SK-N-MC (cell line): Measurements from ENCODE around the gene SPATC1L.
A peak's percentile ranks its signal among the peaks of the same experiment; 100 is the strongest.
"Not testable (repeated sequence)": the region's sequence is repeated elsewhere in the genome, so short reads cannot be mapped to it uniquely, and the experiment has no call there.

Experiments
- DNase-seq: peaks from one replicate; pipeline ENCODE4 v3.0.0-alpha.2; 2011; ENCODE audit warnings: low read depth, low spot score
- H3K27ac ChIP-seq: fragments of 200-600 bp; sonication (generic); 2 replicates; pipeline ENCODE4 v1.5.1; 2016; ENCODE audit warnings: mixed run types
- H3K36me3 ChIP-seq: fragments of 200-600 bp; sonication (generic); 2 replicates; pipeline ENCODE4 v1.6.1; 2017; ENCODE audit warnings: antibody characterized with exemption, low read length, mixed read lengths; ENCODE audit not compliant: insufficient read depth
- H3K4me3 ChIP-seq: fragments of 200-600 bp; sonication (generic); 2 replicates; pipeline ENCODE4 v1.5.1; 2016
- H3K9ac ChIP-seq: fragments of 200-600 bp; sonication (generic); 2 replicates; pipeline ENCODE4 v1.8.0; 2017; ENCODE audit warnings: mixed run types, mixed read lengths; ENCODE audit not compliant: insufficient read length
- H3K9me3 ChIP-seq: fragments of 200-600 bp; sonication (generic); 2 replicates; pipeline ENCODE4 v1.6.1; 2017; ENCODE audit warnings: low read depth, mild to moderate bottlenecking, antibody characterized with exemption, low read length, moderate library complexity, mixed read lengths
- EZH2 ChIP-seq: fragments of 200-600 bp; sonication (generic); IDR thresholded peaks from one replicate; pipeline ENCODE4 v1.6.1; 2017; ENCODE audit warnings: antibody characterized with exemption
- FOXP2 ChIP-seq: optimal IDR thresholded peaks from 2 replicates; pipeline ENCODE3; 2011; ENCODE audit warnings: mild to moderate bottlenecking, moderate library complexity; ENCODE audit not compliant: insufficient read depth; ENCODE audit errors: extremely low read length, control extremely low read depth
- POLR2AphosphoS5 ChIP-seq: IDR thresholded peaks from 2 replicates; pipeline ENCODE4 v1.6.1; 2012; ENCODE audit warnings: mild to moderate bottlenecking, low read depth, low read length, borderline replicate concordance

Gene SPATC1L

GRCh38 chr21:46182548-46183336, 1.5 kb downstream of the SPATC1L start:
- H3K36me3 ChIP-seq, result no peaks in the 10 kb centered on the region
- DNase-seq, result no peak
- H3K4me3 ChIP-seq, result no peak overlapping the region
- no peak overlapping the region for H3K9ac ChIP-seq
- no peaks in the 10 kb centered on the region for H3K9me3 ChIP-seq
- TF ChIP-seq POLR2AphosphoS5, result no peak
- TF ChIP-seq FOXP2, result no peak
- TF ChIP-seq EZH2, result no peak
- no peak overlapping the region for H3K27ac ChIP-seq

- DNase-seq, result no peak
- Histone ChIP-seq H3K9me3 (no peaks in the 10 kb centered on the region), H3K9ac (no peak overlapping the region), H3K27ac (no peak overlapping the region), H3K4me3 (no peak overlapping the region), H3K36me3 (no peaks in the 10 kb centered on the region)
- TF ChIP-seq FOXP2 (no peak), POLR2AphosphoS5 (no peak), EZH2 (no peak)
Measured at GRCh38 chr21:46181953-46182547, 2.2 kb downstream of the SPATC1L start.

- no peaks in the 10 kb centered on the region for H3K36me3 ChIP-seq
- DNase-seq, result no peak
- H3K9me3 ChIP-seq, result no peaks in the 10 kb centered on the region
- no peak overlapping the region for H3K9ac ChIP-seq
- H3K27ac ChIP-seq, result no peak overlapping the region
- TF ChIP-seq POLR2AphosphoS5, result no peak
- TF ChIP-seq FOXP2, result no peak
- no peak overlapping the region for H3K4me3 ChIP-seq
Measured at GRCh38 chr21:46181436-46181835, 2.8 kb downstream of the SPATC1L start.

- H3K9me3 ChIP-seq, result no peaks in the 10 kb centered on the region
- DNase-seq, result no peak
- TF ChIP-seq FOXP2, result no peak
- H3K27ac ChIP-seq, result peak overlapping the region; percentile 60
- no peak overlapping the region for H3K9ac ChIP-seq
- no peak overlapping the region for H3K4me3 ChIP-seq
- H3K36me3 ChIP-seq, result no peaks in the 10 kb centered on the region
Measured at GRCh38 chr21:46180778-46181391, 3.4 kb downstream of the SPATC1L start.

- Histone ChIP-seq H3K36me3 (no peaks in the 10 kb centered on the region), H3K4me3 (no peak overlapping the region), H3K9me3 (no peaks in the 10 kb centered on the region), H3K27ac (peak overlapping the region; percentile 60), H3K9ac (no peak overlapping the region)
- TF ChIP-seq POLR2AphosphoS5 (no peak), FOXP2 (no peak), EZH2 (no peak)
- DNase-seq, result no peak
Measured at GRCh38 chr21:46180079-46180722, 4.1 kb downstream of the SPATC1L start.

- H3K36me3 ChIP-seq, result no peaks in the 10 kb centered on the region
- no peak overlapping the region for H3K4me3 ChIP-seq
- DNase-seq, result no peak
- TF ChIP-seq FOXP2 (no peak), POLR2AphosphoS5 (no peak), EZH2 (no peak)
- H3K27ac ChIP-seq, result no peak overlapping the region
- no peak overlapping the region for H3K9ac ChIP-seq
- H3K9me3 ChIP-seq, result no peaks in the 10 kb centered on the region
Measured at GRCh38 chr21:46179708-46180078, 4.6 kb downstream of the SPATC1L start.

- no peak for TF ChIP-seq POLR2AphosphoS5
- TF ChIP-seq EZH2, result no peak
- TF ChIP-seq FOXP2, result no peak
- Histone ChIP-seq H3K27ac (no peak overlapping the region), H3K9ac (no peak overlapping the region), H3K4me3 (no peak overlapping the region), H3K9me3 (no peaks in the 10 kb centered on the region), H3K36me3 (no peaks in the 10 kb centered on the region)
- DNase-seq, result no peak
Measured at GRCh38 chr21:46178961-46179360, 5.3 kb downstream of the SPATC1L start.

GRCh38 chr21:46176443-46177129, 7.7 kb downstream of the SPATC1L start:
- not testable (repeated sequence) for DNase-seq, H3K9ac ChIP-seq, H3K9me3 ChIP-seq, H3K27ac ChIP-seq, H3K4me3 ChIP-seq, H3K36me3 ChIP-seq
